ENCODE measurements around the gene SLBP.

DNA sequence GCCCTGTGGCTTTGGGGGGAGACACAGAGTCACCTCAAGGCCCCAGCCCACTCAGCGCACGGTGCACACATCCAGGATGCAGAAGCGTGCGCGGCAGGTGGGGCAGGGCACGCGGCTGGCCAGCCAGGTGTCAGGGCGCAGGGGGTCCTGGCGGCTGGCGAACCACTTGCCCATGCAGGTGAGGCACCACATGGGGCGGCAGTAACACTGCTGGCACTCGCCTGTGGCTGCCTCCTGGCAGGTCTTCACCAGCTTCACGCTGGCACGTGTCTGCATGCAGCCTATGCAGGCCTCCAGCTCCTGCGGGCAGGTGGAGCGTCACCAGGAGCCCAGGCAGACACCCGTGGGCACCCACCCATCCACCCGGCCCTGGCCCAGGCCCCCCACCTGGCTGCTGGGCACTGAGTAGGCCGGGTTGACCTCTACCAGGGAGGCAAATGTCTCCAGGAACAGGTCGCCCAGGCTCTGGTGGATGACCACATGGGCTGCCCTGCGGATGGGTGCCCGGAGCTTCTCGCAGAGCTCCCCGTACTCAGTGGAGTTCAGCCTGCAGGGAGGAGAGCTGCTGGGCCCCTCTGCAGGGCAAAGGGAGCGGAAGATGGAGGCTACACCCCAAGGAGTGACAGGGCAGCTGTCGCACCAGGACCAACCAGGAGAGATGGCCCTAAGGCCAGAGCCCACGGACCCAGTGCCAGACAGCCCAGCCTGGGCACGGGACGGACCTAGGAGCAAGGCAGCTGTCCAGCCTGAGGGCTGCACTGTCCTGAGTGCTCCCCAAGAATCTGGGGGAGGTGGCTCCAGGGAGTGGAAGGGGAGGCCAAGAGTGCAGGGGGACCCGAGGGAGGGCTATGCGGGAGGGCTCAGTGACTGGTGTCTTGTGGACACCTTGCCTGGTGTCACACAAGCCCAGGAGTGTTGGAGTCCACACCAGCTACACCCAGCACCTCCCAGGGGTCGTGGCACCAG is 5.3 kb upstream of the SLBP start:
- TF ChIP-seq RAD21 (IDR thresholded peaks at IDR 0.05; ENCODE audit: low read depth) (no peak), FOXM1 (IDR thresholded peaks at IDR 0.05; ENCODE audit: borderline replicate concordance, low read depth) (no peak), TAF1 (IDR thresholded peaks at IDR 0.05; ENCODE audit: low read depth) (no peak), CREB1 (IDR thresholded peaks at IDR 0.05; ENCODE audit: low read depth) (no peak), CEBPB (IDR thresholded peaks at IDR 0.05) (no peak), NFIC (IDR thresholded peaks at IDR 0.05) (no peak), EP300 (IDR thresholded peaks at IDR 0.05; ENCODE audit: borderline replicate concordance) (no peak), REST (IDR thresholded peaks at IDR 0.05; ENCODE audit: low read depth) (no peak), TCF12 (IDR thresholded peaks at IDR 0.05; ENCODE audit: low read depth) (no peak)
- TF ChIP-seq, protein P1, sequence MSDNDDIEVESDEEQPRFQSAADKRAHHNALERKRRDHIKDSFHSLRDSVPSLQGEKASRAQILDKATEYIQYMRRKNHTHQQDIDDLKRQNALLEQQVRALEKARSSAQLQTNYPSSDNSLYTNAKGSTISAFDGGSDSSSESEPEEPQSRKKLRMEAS (IDR thresholded peaks at IDR 0.05): no peak
- TF ChIP-seq, protein P2, sequence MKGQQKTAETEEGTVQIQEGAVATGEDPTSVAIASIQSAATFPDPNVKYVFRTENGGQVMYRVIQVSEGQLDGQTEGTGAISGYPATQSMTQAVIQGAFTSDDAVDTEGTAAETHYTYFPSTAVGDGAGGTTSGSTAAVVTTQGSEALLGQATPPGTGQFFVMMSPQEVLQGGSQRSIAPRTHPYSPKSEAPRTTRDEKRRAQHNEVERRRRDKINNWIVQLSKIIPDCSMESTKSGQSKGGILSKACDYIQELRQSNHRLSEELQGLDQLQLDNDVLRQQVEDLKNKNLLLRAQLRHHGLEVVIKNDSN (IDR thresholded peaks at IDR 0.05): no peak

Data from Ishikawa (cell line).